IPS DF 6.9 (cell line): ENCODE data around the gene PKD2L2.
"Not testable (repeated sequence)": the region's sequence is repeated elsewhere in the genome, so short reads cannot be mapped to it uniquely, and the experiment has no call there.

Source experiments
- DNase-seq: peaks from one replicate; pipeline ENCODE4 v3.0.0-alpha.2; 2013; ENCODE audit warnings: low read depth, low spot score
- H3K27ac ChIP-seq: one replicate; pipeline ENCODE4 v1.5.1; 2013; ENCODE audit warnings: low read length, control low read depth
- H3K27me3 ChIP-seq: 2 replicates; pipeline ENCODE4 v1.6.1; 2013; ENCODE audit warnings: mild to moderate bottlenecking, low read length; ENCODE audit not compliant: control insufficient read depth, insufficient read depth
- H3K36me3 ChIP-seq: 2 replicates; pipeline ENCODE4 v1.6.1; 2013; ENCODE audit warnings: low read length; ENCODE audit not compliant: control insufficient read depth, insufficient read depth
- H3K4me1 ChIP-seq: 2 replicates; pipeline ENCODE4 v1.6.1; 2013; ENCODE audit warnings: low read length; ENCODE audit not compliant: control insufficient read depth, insufficient read depth
- H3K4me3 ChIP-seq: 2 replicates; pipeline ENCODE4 v1.5.1; 2013; ENCODE audit warnings: mild to moderate bottlenecking, low read length
- H3K9me3 ChIP-seq: 2 replicates; pipeline ENCODE4 v1.6.1; 2013; ENCODE audit warnings: low read length, inconsistent platforms; ENCODE audit not compliant: control insufficient read depth, insufficient read depth
- WGBS: extraction: QIAGEN DNeasy Blood & Tissue Kit; methylation state at CpG from one replicate; pipeline ENCODE4 v1.1.7; 2013; ENCODE audit warnings: mixed read lengths, missing lambda C conversion rate; ENCODE audit not compliant: insufficient read length, insufficient coverage; 5-methylcytosine and 5-hydroxymethylcytosine counted together

PKD2L2 gene

DNA sequence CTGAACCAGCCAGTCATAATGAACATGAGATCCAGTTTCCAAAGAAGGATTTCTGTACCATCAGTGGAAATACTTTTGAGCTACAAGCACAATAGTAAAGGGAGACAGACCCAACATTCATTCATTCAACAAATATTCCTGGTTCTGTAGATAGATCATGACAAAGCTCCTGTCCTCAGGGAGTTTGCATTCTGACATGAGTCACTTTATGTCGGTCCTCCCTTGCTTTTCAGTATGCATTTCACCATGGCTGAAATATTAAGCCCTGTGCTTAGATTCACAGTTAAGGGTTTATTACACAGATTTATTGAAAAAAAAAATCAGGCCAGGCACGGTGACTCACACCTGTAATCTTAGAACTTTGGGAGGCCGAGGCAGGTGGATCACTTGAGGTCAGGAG lies 27.0 kb upstream of the PKD2L2 start:
- Histone ChIP-seq H3K4me3 (no peak overlapping the region), H3K27me3 (no peaks in the 10 kb centered on the region), H3K4me1 (no peaks in the 10 kb centered on the region), H3K36me3 (no peaks in the 10 kb centered on the region), H3K27ac (no peak overlapping the region), H3K9me3 (no peaks in the 10 kb centered on the region)
- DNase-seq, result no peak
- no CpG with 5 or more reads among the region's 3 CpGs for WGBS

DNA sequence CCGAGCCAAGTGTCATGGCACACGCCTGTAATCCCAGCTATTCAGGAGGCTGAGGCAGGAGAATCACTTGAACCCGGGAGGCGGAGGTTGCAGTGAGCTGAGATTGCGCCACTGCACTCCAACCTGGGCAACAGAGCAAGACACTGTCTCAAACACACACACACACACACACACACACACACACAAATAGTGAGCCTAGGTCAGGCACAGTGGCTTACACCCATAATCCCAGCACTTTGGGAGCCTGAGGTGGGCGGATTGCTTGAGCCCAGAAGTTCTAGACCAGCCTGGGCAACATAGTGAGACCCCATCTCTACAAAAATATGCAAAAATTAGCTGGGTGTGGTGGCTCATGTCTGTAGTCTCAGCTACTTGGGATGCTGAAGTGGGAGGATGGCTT lies 25.6 kb upstream of the PKD2L2 start:
- WGBS, result no CpG with 5 or more reads among the region's 6 CpGs
- not testable (repeated sequence) for H3K36me3 ChIP-seq

DNA sequence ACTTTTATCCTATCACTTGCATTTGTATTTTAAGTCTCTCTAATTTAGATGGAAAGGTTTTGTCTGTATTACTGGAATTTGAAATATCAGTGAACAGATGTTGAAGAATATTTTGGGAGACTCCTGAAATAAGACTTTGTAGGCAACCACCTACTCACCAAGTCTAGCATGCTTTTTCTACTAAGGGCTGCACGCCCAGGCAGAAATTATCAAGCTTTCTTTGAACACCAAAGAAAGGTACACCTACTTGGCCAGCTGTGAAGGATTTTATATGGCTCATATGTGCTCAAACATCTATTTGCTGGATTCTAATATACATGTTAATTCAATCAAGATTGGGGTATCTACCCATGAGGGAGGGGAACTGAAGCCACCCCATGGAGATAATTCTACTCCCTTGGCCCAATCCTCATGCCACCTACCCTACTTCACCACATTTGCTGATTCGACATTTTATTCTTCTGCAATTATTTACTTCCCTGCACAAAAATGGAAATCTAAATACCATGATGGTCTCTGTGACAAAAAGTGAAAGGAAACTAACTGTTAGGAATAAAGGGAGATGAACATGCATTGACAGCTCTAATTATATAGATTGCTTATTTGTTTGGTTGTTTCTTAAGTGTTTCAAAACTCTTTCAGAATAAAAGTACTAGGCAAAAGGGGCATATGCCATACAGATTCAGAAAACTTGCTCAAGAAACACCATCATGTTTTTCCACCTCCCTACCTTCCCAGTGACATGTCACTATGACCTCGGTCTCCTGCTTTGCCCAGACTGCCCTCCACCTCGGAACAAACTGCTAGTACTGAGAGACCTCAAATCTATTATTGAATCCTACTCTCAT lies 22.5 kb upstream of the PKD2L2 start:
- no peak overlapping the region for H3K27ac ChIP-seq
- WGBS, result no CpG with 5 or more reads among the region's 4 CpGs
- no peaks in the 10 kb centered on the region for H3K36me3 ChIP-seq
- H3K9me3 ChIP-seq, result no peaks in the 10 kb centered on the region
- H3K27me3 ChIP-seq, result no peaks in the 10 kb centered on the region
- H3K4me1 ChIP-seq, result no peaks in the 10 kb centered on the region
- no peak for DNase-seq
- H3K4me3 ChIP-seq, result no peak overlapping the region

More for the DNA sequence above, 25.6 kb upstream of the PKD2L2 start:
- not testable (repeated sequence) for H3K4me1 ChIP-seq, H3K27ac ChIP-seq, DNase-seq, H3K4me3 ChIP-seq, H3K9me3 ChIP-seq, H3K27me3 ChIP-seq

DNA sequence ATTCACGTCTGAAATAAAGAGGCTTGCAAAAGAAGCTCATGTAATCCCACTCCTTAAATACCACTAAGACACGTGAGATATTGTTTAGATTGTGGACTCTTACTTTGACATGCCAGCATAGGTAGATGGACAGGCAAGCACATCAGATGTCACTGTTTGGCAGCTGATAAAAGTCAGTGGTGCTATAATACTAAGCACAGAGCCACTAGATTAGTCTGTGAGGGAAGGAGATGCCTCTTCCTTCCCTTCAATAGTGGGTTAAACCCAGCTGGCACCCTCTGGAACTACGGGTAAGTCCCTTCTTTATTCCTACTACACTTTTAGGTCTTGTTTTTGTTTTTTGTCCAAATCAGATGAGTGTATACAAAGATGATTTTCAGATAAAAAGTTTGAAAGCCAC lies 21.6 kb upstream of the PKD2L2 start, which contains the start of gene MYOT:
Gene MYOT (plus strand): TSS at position 197 of the 400 bp plus-strand sequence. CDS start 2,792 bp downstream, outside the sequence.
- no CpG with 5 or more reads among the region's 3 CpGs for WGBS
- no peaks in the 10 kb centered on the region for H3K27me3 ChIP-seq
- no peaks in the 10 kb centered on the region for H3K4me1 ChIP-seq
- no peaks in the 10 kb centered on the region for H3K36me3 ChIP-seq
- H3K9me3 ChIP-seq, result no peaks in the 10 kb centered on the region
- H3K27ac ChIP-seq, result no peak within 1 kb of the TSS
- H3K4me3 ChIP-seq, result no peak within 1 kb of the TSS
- no peak for DNase-seq

DNA sequence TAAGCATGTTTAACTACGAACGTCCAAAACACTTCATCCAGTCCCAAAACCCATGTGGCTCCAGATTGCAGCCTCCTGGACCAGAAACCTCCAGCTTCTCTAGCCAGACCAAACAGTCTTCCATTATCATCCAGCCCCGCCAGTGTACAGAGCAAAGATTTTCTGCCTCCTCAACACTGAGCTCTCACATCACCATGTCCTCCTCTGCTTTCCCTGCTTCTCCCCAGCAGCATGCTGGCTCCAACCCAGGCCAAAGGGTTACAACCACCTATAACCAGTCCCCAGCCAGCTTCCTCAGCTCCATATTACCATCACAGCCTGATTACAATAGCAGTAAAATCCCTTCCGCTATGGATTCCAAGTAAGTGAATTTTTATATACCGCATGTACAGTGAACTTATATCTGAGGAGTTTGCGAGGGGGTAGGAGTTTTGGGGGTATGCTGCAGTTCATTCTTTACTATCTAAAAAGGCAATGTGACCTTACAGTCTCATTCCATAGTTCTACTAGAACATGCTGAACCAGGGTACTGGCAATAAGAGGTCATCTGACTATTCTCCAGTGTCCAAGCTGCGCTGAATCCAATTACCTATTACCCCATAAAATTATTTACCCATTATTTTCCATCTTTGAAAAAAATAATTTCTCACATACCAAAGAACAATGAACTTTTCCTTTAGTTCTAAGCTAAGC lies 18.5 kb upstream of the PKD2L2 start:
- Histone ChIP-seq H3K9me3 (no peaks in the 10 kb centered on the region), H3K4me1 (no peaks in the 10 kb centered on the region), H3K27ac (no peak overlapping the region), H3K27me3 (no peaks in the 10 kb centered on the region), H3K4me3 (no peak overlapping the region), H3K36me3 (no peaks in the 10 kb centered on the region)
- 100% methylated on average over 1 of the region's 7 CpGs for WGBS
- DNase-seq, result no peak

DNA sequence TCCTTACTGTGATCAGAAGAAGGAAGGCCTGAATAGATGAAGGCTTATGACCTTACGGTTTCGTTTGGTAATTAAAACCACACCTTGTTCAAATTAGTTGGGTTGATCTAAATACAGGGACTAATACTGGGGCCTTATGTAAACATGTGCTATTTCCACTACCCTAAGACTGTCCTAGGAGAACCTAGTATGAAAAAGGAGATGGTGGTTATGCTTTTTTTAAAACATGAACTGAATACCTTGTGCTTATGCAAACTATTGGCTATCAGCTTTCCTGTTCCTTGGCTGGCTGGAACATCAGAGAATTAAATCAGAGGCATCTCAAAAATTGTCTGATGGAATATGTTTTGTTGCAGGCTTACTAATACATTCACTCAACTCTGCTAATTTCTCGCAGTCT lies 17.7 kb upstream of the PKD2L2 start:
- H3K36me3 ChIP-seq, result no peaks in the 10 kb centered on the region
- no peaks in the 10 kb centered on the region for H3K9me3 ChIP-seq
- no peaks in the 10 kb centered on the region for H3K4me1 ChIP-seq
- no CpG with 5 or more reads among the region's 3 CpGs for WGBS
- no peak for DNase-seq
- H3K4me3 ChIP-seq, result no peak overlapping the region
- no peaks in the 10 kb centered on the region for H3K27me3 ChIP-seq
- H3K27ac ChIP-seq, result no peak overlapping the region

DNA sequence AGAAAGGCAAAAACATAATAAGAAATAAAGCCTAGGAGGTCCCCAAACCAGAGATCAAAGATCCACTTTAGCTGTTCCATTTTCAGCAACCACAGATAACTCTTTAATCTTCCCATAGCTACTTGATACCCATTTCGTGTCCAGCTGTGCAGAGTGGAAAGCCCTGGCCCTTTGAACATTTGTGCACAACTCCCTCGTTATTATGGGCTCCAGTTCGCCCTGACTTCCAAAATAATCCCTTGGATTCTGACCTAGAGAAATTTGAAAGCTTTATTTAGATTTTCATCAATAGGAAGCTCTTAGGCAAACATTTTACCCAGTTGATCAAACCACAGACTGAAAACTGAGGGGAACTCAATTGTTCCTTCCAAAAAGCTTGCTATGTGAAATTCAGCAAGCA lies 16.8 kb upstream of the PKD2L2 start:
- WGBS, result no CpG with 5 or more reads among the region's 3 CpGs
- no peak for DNase-seq
- no peaks in the 10 kb centered on the region for H3K27me3 ChIP-seq
- no peaks in the 10 kb centered on the region for H3K36me3 ChIP-seq
- H3K9me3 ChIP-seq, result no peaks in the 10 kb centered on the region
- no peaks in the 10 kb centered on the region for H3K4me1 ChIP-seq
- no peak overlapping the region for H3K4me3 ChIP-seq
- no peak overlapping the region for H3K27ac ChIP-seq

DNA sequence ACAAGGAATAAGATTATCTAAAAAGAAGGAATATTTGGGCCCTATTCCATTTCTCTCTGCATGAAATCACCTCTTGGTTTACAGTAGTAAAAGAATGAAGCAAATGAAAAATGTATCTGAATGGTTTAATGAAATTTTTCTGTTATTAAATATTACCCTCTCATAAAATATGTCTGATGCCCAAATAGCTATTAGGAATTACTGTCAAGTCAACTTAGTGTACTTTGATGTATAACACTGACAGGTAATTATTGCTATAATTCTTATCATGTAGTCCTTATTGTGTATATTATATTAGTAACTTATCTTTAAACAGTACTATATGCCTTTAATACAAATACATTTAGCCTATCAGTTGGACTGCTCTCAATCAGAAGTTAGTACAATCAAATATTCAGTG lies 13.2 kb upstream of the PKD2L2 start:
- Histone ChIP-seq H3K27ac (no peak overlapping the region), H3K4me3 (no peak overlapping the region), H3K9me3 (no peaks in the 10 kb centered on the region), H3K36me3 (no peaks in the 10 kb centered on the region), H3K27me3 (no peaks in the 10 kb centered on the region), H3K4me1 (no peaks in the 10 kb centered on the region)
- no peak for DNase-seq

DNA sequence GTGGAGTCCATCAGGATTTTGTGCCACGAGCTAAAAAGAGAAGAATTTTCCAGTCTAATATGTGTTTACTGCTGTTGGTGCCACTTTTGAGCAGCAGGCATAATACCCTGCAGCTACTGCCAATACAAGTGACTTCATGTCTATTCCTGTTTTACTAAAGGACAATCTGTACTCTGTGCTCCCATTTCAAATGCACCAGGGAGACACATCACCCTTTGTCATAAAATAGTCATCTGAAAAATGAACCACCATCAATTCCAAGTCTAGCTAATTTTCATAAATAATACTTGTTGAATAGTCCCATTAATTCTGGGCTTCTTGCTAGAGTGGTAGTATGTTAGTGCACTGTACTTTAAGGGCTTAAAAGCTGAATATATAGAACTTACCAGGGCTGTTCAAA lies 8.9 kb upstream of the PKD2L2 start:
- no peak overlapping the region for H3K27ac ChIP-seq
- H3K4me1 ChIP-seq, result no peaks in the 10 kb centered on the region
- no peak for DNase-seq
- WGBS, result no CpG with 5 or more reads among the region's 1 CpG
- H3K27me3 ChIP-seq, result no peaks in the 10 kb centered on the region
- H3K4me3 ChIP-seq, result no peak overlapping the region
- H3K9me3 ChIP-seq, result no peaks in the 10 kb centered on the region
- no peaks in the 10 kb centered on the region for H3K36me3 ChIP-seq

DNA sequence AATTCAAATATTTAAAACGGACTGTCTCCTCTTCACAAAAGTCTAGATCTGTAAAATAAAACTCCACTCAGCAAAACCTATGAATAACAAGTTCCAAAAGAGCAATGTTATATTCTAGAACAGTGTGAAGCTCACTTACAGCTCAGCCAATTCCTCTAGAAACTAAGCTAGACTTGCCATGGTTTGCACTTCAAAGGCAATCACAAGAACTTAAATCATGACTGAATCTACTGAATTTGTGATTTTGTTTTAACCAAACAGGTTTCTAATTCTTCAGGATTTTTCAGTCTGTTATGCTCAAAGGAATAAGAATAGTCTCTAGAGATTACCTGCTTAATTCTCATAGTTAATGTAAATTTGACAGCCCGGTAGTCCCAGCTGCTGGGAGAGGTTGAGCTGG lies 1.4 kb upstream of the PKD2L2 start:
- no peak overlapping the region for H3K27ac ChIP-seq
- WGBS, result no CpG with 5 or more reads among the region's 2 CpGs
- no peaks in the 10 kb centered on the region for H3K9me3 ChIP-seq
- no peaks in the 10 kb centered on the region for H3K27me3 ChIP-seq
- no peak overlapping the region for H3K4me3 ChIP-seq
- DNase-seq, result no peak
- peaks cover 3% of the 10 kb centered on the region; the same call in 1 of the 2 replicates for H3K4me1 ChIP-seq
- no peaks in the 10 kb centered on the region for H3K36me3 ChIP-seq
